ENCODE results near the gene KHNYN. TPM values are rescaled to one million over a fixed set of nuclear protein-coding genes. Genes with fewer than 3 reads are reported as not detected.

The KHNYN gene
- total RNA-seq, 3 donors from 2014 or later, result 85.9 to 102 (median 86.9) TPM

DNA sequence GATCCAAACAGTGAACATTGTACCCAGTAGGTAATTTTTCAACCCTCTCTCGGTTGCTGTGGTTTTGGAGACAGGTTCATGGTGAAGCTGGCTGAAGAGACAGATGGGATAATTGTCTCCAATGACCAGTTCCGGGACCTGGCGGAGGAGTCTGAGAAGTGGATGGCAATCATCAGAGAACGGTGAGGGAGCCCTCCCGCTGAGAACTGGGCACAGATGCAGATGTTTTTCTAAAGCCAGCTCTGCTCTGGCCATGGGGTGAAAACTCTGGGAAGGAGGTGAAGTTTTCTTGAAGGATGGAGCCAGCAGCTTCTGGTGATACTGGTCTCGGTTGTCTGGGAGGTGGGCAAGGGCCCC, 6.2 kb downstream of the KHNYN start:
- DNase-seq (no peak), ATAC-seq (no peak)
- H3K4me3 ChIP-seq, result no peak overlapping the region
- no peaks in the 10 kb centered on the region for H3K9me3 ChIP-seq
- intact Hi-C loops (cut with DNase I, micrococcal nuclease), result loop anchor here in 1 of 2 donors (5.0 kb wide), 1 partner anchor 104 kb away; no protein-coding TSS in a partner anchor
- TF ChIP-seq, protein P1, sequence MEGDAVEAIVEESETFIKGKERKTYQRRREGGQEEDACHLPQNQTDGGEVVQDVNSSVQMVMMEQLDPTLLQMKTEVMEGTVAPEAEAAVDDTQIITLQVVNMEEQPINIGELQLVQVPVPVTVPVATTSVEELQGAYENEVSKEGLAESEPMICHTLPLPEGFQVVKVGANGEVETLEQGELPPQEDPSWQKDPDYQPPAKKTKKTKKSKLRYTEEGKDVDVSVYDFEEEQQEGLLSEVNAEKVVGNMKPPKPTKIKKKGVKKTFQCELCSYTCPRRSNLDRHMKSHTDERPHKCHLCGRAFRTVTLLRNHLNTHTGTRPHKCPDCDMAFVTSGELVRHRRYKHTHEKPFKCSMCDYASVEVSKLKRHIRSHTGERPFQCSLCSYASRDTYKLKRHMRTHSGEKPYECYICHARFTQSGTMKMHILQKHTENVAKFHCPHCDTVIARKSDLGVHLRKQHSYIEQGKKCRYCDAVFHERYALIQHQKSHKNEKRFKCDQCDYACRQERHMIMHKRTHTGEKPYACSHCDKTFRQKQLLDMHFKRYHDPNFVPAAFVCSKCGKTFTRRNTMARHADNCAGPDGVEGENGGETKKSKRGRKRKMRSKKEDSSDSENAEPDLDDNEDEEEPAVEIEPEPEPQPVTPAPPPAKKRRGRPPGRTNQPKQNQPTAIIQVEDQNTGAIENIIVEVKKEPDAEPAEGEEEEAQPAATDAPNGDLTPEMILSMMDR (IDR thresholded peaks at IDR 0.05), result no peak
- no peaks in the 10 kb centered on the region for H3K36me3 ChIP-seq (ENCODE audit: low read depth)
- H3K4me1 ChIP-seq (ENCODE audit: low read depth), result peaks cover 26% of the 10 kb centered on the region

DNA sequence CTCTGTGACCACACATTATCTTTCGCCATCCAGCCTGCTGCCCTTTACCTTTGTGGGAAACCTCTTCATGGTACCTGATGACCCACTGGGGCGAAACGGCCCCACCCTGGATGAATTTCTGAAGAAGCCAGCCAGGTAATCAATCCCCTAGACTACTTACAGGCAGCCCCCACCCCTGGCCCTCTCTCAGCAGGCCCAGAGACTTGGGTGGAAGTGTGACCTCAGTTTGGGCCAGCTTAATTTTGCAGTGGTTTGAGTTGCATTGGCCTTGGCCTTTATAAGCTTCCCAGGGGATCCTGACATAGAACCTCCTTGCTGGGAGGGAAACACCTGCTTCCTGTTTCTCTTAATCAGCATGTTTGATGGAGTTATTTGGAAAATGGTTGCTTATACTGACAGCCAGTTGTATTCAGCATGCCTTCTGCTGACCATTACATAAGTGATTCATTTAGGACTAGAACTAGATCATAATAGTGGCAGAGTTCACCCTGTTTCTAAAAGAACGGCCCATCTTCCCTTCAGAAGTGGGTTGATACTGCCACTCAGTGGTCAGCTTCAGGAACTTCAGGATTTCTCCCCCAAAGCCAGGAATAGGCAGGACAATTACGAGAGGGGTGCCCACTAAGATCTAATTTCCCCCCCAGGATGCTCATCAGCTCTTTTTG, 6.7 kb downstream of the KHNYN start:
- TF ChIP-seq, protein P1 (IDR thresholded peaks at IDR 0.05), result peak; percentile 47
- Histone ChIP-seq H3K4me3 (no peak overlapping the region), H3K4me1 (ENCODE audit: low read depth) (peaks cover 23% of the 10 kb centered on the region), H3K36me3 (ENCODE audit: low read depth) (no peaks in the 10 kb centered on the region), H3K9me3 (no peaks in the 10 kb centered on the region)
- ATAC-seq, result peak; percentile 64
- peak in 2 of 3 donors; percentile 34 to 51 for DNase-seq
- intact Hi-C loops (cut with DNase I, micrococcal nuclease), result loop anchor here in 1 of 2 donors (5.0 kb wide), 1 partner anchor 104 kb away; no protein-coding TSS in a partner anchor

DNA sequence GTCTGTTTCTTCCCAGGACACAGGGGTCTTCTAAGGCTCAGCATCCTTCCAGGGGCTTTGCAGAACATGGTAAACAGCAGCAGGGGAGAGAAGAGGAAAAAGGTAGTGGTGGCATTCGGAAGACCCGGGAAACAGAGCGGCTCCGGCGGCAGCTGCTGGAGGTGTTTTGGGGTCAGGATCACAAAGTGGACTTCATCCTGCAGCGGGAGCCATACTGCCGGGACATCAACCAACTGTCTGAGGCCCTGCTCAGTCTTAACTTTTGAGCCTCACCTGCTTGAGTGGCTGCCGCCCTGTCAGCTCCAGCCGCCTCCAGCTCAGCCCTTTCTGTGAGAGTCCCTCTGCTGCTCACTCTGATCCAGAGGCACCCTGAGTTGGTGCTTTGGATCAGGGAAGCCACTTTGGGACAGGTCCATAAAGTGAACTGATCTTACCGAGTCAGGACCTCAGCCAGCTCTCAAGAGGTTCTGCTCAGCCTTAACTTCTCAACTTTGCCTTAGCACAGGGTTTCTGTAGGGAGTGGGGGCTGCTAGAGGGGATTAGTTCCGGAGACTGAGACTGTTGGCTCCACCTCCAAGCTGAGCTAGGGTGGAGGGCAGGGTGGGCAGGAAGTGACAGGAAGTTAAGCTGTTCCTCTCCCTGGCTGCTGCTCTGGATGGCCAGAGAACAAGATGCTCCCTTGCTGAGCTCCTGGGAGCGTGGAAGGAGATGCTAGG, 7.4 kb downstream of the KHNYN start:
- ATAC-seq (no peak), DNase-seq (peak in 1 of 3 donors; percentile 37)
- Histone ChIP-seq H3K4me1 (ENCODE audit: low read depth) (peaks cover 21% of the 10 kb centered on the region), H3K9me3 (no peaks in the 10 kb centered on the region), H3K4me3 (no peak overlapping the region), H3K36me3 (ENCODE audit: low read depth) (no peaks in the 10 kb centered on the region)
- TF ChIP-seq, protein P1 (IDR thresholded peaks at IDR 0.05), result no peak
- intact Hi-C loops (cut with DNase I, micrococcal nuclease), result loop anchor here in 1 of 2 donors (5.0 kb wide), 1 partner anchor 105 kb away; no protein-coding TSS in a partner anchor

DNA sequence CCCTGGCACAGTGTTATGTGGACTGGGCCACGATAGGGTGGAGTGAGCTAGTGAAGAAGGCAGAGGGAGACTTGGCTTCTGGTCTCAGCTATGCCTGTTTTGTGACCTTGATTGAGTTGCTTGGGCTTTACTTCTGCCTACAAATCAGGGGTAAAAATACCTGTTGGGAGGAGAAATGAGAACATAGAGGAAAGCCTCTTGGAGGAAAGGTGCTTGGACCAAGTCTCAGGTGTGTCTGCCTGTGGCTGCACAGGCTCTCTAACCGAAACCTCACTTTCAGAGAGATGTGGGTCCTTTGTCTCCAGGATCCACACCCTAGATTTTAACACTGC, 7.9 kb downstream of the KHNYN start:
- intact Hi-C loops (cut with DNase I, micrococcal nuclease), result loop anchor here in 1 of 2 donors (5.0 kb wide), 1 partner anchor 105 kb away; no protein-coding TSS in a partner anchor
- TF ChIP-seq, protein P1 (IDR thresholded peaks at IDR 0.05), result no peak
- no peak for DNase-seq
- H3K4me1 ChIP-seq (ENCODE audit: low read depth), result peaks cover 19% of the 10 kb centered on the region
- no peak for ATAC-seq
- H3K9me3 ChIP-seq, result no peaks in the 10 kb centered on the region
- no peak overlapping the region for H3K4me3 ChIP-seq
- H3K36me3 ChIP-seq (ENCODE audit: low read depth), result no peaks in the 10 kb centered on the region

DNA sequence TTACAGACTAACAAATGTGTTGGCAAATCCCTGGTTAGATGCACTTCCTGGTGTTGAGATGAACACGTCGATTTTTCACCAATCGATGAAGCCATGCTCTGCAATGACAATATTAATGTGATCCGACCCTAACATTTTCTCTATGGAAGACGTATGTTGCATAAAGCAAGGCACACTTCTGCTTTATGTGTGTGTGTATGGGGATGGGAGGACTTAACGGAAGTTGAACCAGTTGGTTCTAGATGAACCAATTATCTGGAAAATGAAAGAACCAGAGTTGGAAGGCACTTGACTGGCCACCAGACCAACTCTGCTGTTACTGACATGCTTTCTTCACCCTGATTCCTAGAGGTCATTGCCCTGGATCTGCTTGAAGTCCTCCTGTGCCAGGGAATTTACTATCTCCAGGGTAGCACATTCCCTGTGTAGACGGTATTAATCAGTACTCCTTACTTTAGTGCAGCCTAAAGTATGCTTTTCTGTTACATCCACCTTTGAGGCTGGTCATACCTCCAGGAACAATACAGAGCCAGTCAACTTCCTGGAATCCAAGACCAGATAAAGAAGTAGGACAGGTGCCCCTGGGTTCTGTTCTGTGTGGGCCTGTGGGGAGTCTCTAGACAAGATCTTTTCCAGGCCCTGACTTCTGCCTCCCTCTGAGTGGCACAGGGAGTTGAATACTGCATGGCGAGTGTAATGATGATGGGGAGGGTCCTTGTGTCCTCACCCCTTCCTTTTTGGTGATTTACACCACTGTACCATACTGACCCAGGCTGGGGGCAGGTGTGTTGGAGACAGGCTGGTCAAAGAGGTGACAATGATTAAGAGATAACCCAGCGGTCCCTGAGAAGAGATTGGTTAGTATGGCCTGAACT, 8.7 kb downstream of the KHNYN start:
- ATAC-seq (no peak), DNase-seq (no peak)
- H3K4me1 ChIP-seq (ENCODE audit: low read depth), result peaks cover 22% of the 10 kb centered on the region
- no peaks in the 10 kb centered on the region for H3K36me3 ChIP-seq (ENCODE audit: low read depth)
- intact Hi-C loops (cut with DNase I, micrococcal nuclease), result loop anchor here in 1 of 2 donors (5.0 kb wide), 1 partner anchor 106 kb away; no protein-coding TSS in a partner anchor
- TF ChIP-seq, protein P1 (IDR thresholded peaks at IDR 0.05), result no peak
- H3K9me3 ChIP-seq, result no peaks in the 10 kb centered on the region
- H3K4me3 ChIP-seq, result no peak overlapping the region
